GM12873 (cell line): ENCODE measurements around the gene RAD18.
A peak's percentile ranks its signal among the peaks of the same experiment; 100 is the strongest.

Experiments used
- CTCF ChIP-seq: IDR thresholded peaks from 2 replicates; pipeline ENCODE4 v1.5.1; 2012; ENCODE audit warnings: low read depth, mild to moderate bottlenecking, moderate library complexity, low read length, control low read depth; ENCODE audit not compliant: insufficient read depth; ENCODE audit errors: missing control alignments

The RAD18 gene

GRCh38 chr3:8990266-8991215, 27.3 kb upstream of the RAD18 start:
- no peak for TF ChIP-seq CTCF

- no peak for TF ChIP-seq CTCF
Observed at GRCh38 chr3:8988791-8989558, 25.7 kb upstream of the RAD18 start.

GRCh38 chr3:8988384-8988655, 25.0 kb upstream of the RAD18 start:
- TF ChIP-seq CTCF: no peak

GRCh38 chr3:8987645-8988383, 24.5 kb upstream of the RAD18 start:
- TF ChIP-seq CTCF: peak; percentile 94

- no peak for TF ChIP-seq CTCF
Observed at GRCh38 chr3:8987226-8987625, 24.0 kb upstream of the RAD18 start.

- no peak for TF ChIP-seq CTCF
Observed at GRCh38 chr3:8986741-8987140, 23.5 kb upstream of the RAD18 start.

- no peak for TF ChIP-seq CTCF
Observed at GRCh38 chr3:8985876-8986275, 22.6 kb upstream of the RAD18 start.
